Activated gamma-delta T cell treated with Interleukin-2 at 50 U/mL for 16 hours (primary cell): ENCODE measurements around the gene FYB2.
"Not testable (repeated sequence)": the region's sequence is repeated elsewhere in the genome, so short reads cannot be mapped to it uniquely, and the experiment has no call there.

ENCODE experiments used
- DNase-seq: peaks from one replicate; pipeline ENCODE4 v3.0.0-alpha.2; 2020

Gene FYB2

DNA sequence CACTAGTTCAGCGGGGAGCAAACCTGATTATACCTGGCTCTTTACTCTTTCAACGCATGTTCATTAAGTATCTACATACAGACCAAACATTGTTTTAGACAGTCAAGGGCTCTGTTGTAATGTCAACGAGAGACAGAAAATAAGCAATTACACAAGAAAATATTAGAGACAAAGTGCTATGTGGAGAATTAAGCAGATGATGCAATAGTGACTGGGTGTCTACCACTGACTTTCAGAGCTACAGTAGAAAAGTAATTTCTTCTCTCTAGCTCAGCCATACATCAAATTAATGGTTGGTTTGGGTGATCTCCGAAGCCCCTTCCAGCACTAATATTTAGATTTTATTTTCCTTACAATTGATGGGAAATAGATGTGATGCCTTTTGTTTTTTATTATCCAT is 23.3 kb downstream of the FYB2 start:
- no peak for DNase-seq

DNA sequence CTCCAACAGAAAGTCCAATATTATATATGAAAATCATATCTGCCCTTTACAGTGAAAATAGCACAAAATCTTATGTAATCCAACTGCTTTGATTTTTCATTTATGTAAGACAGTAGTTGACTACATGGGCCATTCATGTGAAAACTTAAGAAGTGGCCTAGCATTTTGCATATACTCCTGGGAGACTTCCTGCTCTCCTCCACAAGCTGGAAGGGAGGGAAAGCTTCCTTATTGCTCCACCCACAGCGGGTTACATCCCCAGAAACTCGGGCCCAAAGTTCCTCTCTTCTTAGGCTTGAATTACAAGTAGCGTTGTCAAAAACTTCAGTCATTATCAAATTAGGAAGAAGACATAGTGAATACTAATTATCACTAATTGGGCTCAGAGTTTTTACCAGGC is 29.2 kb downstream of the FYB2 start:
- no peak for DNase-seq

DNA sequence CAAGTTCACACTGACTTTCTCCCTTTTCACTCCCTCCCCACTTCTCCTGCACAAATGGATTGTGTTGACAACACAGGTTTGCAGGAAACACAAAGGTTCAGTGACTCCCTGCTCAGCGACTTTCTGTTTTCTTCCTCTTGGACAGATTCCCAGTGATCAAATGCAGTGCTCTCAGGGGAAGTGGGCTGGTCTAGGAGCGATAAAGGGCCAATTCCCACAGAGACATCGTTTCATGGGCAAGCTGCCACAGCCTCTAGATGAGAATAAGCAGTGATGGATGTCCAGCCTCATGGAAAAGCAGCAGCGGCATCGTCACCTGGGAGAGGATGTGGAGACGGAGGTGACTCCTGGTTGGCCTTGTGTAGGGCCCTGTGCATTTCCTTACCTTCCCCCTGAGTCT is 30.6 kb downstream of the FYB2 start:
- DNase-seq = no peak

DNA sequence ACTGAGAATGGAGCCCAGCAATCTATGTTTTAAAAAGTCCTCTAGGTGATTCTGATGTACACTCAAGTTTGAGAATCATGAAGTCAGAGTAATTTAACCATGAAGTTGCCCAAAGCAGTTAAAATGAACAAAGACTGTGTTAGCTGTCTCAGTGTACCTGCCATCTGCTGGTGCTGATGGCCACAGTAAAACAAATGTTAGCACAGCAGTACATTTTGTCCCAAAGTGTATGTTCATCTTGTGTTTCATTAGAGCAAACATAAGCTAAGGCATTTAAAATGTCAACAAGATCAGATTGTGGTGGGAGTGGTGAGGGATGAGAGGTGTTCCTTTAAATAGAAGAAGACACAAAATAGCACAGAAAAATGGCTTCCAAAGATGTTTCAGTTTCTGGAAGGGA is 31.1 kb downstream of the FYB2 start:
- no peak for DNase-seq

DNA sequence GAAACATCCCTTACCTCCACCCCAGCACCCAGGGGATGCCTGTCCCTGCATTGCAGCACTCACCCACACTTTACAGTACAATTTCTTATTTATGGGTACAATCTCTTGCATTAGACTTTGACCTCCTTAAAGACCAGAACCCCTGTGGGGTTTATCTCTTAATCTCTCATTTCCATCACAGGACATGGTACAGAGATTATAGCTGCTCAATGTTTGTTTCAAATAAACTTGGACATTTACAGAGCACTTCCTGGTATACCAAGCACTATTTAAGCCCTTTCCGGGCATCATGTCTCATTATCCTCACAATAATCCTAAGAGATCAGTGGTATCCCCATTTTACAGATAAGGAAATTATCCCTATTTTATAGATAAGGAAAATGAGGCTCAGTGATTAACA is 31.9 kb downstream of the FYB2 start:
- no peak for DNase-seq

DNA sequence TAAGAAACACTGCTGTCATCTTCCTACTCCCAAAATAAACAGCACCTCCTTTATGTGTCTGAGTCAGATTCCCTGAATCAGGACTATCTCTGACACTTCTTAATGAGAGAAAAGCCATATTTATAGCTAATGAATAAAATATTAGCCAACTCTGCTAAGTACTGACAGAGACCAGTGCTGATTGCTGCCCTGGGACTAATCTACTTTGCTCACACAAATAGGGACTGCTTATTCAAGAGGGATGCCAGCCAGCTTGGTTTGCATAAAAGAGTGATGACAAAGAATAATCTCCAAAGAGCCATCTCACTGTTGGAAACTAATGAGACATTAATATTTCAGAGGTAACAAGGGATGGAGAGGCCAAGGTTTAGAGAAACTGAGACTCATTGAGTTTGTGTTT is 36.4 kb downstream of the FYB2 start:
- no peak for DNase-seq

DNA sequence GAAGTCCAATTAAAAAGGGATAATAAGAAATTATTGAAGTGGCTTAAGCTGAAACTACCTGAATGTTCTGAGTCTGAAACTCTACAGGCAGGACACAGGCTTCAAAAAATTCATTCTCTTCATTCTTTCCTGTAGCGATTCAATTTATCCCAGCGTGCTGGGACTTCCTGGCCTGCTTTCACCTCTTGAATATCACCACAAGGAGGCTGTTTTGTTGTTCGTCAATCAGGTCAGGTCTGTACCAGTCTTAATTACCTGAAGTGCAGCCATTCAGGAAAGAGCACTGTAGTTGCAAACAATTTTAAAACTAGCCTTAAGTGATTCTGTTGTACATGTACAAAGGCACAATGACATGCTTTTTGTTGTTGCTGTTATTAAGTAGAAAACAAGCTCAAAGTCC is 38.4 kb downstream of the FYB2 start:
- DNase-seq = no peak

DNA sequence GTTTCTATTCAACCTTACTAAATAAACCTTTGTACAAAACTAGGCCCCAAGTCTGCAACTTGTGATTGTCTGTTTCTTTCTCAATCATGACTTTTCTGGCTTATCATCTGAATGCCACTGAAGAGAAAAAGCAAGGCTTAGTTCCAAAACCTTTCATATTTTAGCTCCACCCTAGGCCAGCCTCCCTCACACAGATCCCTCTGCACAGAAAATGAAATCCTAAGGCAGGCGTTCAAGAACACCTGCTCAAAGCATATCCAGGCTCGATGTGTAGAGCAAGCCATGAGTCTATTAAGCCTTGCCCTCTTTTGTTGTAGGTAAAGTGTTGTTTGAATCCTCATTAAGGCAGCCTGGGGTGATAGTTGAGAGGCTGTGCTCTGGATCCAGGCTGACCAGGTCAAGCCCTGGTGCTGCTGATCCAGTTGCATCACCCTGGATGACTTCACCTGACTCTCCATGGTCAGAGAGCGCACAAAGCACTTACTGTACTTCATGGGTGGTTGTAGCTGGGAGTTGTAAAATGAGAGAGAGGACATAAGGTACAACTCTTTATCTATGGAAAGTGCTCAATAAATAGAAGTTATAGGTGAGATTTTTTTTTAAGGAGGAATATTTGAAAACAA is 39.0 kb downstream of the FYB2 start:
- DNase-seq = no peak

DNA sequence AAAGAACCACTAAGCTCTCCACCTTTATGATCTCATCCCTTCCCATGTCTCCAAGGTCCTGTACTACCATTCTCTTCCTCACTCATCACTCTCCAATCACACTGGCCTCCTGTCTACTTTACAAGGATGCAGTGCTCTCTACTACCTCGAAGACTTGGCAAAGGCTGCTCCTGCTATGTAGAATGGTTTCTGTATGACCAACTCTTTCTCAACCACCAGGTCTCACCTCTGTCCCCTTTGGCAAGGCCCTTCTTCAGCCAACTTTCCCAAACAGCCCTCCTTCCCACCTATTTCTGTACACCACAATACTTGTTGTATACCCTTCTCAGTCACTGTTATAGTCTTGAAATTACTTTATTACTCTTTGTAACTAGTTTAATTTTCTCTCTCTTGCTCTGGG is 41.2 kb downstream of the FYB2 start:
- DNase-seq = no peak

DNA sequence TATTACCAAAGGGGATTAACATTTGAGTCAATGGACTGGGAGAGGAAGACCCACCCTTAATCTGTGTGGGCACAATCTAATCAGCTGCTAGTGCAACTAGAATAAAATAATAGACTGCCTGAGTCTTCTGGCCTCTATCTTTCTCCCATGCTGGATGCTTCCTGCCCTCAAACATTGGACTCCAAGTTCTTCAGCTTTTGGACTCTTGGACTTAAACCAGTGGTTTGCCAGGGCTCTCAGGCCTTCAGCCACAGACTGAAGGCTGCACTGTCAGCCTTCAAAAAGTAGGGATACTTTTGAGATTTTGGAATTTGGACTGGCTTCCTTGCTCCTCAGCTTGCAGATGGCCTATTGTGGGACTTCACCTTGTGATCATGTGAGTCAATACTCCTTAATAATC is 44.5 kb downstream of the FYB2 start:
- not testable (repeated sequence) for DNase-seq

DNA sequence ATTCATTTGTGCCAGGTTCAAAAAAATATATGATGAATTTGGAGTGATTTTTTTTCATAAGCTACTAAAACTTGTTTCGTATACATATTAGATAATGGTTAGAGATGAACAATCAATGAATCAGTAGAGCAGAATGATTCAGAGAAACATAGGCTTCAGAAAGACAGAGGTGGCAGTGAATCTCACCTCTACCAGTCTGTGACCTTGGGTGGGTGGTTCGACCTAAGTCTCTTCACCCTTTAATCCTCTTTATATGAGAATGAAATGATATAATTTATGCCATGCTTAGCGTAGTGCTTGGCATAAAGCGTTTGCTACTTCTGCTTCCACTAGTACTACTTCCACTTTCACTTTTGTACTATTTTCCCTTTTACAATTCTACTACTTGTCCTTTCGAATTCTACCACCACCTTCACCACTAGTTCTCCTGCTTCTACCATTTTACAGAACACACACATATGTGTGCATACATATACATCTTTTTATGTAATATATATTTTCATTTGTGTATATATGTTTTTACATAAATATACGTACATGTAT is 45.1 kb downstream of the FYB2 start:
- DNase-seq = no peak

DNA sequence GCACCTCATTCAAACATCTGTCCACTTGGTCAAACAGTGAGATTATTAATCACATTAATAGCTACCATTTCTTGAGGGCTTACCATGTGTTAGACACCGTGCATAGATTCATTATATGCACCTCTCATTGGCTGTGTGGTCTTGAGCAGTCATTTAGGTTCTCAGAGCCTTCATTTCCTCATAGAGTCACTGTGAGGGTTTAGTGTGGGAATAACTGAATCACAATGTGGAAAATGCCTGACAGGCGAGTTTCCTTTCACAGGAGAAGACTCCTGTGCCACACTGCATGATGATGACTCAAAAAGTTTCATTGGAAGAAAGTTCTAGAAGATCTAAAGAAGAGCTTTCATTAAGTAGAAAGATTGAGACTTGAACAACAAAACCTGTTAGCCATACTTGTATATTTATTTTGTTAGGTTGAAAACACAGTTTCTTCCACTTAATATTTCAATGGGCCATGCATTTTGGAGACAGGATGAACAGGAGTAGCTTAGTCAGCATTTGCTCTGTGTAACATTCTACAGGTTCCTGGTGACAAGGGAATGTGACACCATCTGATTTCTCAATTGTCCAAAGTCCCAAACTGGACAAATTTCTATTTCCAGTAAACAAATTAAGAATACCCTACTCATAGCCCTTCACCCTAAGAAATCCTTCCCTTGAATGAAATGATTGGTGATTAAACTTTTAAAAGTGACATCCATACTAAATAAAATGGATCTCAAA is 45.7 kb downstream of the FYB2 start:
- no peak for DNase-seq

DNA sequence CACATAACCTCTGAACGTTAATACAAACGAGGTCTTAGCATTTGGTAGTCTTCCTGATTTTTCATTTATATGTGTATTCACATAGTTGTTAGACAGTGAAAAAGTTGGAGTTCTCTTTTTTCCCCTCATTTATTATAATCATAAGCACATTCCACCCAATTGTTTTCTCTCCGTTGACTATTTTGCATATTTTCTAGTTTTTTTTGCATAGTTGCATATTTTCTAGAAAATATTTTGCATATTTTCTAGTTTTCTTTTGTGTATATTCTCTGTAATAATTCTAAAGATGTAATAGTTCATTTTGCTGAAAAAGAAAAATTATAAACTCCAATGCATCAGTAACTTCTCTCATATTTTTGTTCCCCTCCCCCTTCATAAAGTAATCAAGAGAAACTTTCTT is 47.5 kb downstream of the FYB2 start:
- DNase-seq = no peak

DNA sequence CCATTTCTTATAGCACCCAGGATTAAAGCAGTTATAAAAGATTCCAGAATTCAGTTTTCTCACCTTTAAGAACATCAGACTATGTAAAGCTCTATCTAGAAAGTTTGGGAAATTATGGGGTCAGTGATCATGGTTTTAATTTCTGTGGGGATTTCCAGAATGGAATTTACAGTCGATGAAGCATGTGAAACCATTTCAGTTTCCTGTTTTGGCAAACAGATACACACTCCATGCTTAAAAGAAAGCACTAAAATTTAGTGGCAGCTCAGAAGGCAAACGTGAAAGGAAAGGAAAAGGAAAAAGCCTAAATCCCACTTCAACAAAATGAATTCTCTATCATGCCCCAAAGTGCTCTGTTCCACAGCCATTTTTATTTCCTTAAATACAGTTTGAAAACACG is 60.4 kb downstream of the FYB2 start:
- no peak for DNase-seq

DNA sequence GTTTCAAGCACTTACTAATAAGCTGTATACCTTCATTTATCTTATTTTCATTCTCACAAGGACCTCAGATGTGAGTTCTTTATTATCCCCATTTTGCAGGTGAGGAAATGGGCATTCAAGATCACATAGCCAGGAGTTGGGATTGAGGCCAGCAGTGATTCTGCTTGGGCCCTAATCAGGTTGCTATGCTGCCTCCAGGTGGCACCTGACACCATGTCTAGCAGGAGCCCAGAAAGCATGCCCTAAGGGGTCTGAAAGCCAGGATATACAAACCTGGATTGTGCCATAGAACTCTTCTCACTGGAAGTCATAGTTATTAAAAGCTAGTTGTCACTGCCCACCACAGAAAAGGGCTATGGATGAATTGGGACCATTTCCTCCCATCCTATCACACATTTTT is 61.1 kb downstream of the FYB2 start:
- no peak for DNase-seq

DNA sequence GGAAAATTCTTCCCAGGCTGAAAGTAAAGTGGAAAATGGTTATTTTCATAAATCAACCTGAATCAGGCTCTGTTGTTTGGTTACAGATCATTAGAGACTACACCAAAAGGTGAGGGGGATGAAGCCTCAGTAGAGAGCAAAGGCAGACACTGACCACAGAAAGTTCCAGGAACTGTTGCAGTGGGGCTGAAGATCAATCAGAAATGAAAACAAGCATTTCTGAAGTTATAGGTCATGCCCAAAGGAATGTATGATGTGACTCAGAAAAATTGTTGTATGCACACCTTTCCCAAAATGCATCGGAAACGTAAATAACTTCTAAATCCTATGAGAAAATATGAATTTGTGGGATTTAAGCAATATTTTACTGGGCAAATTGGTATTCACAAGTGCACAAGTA is 63.3 kb downstream of the FYB2 start:
- DNase-seq = no peak

DNA sequence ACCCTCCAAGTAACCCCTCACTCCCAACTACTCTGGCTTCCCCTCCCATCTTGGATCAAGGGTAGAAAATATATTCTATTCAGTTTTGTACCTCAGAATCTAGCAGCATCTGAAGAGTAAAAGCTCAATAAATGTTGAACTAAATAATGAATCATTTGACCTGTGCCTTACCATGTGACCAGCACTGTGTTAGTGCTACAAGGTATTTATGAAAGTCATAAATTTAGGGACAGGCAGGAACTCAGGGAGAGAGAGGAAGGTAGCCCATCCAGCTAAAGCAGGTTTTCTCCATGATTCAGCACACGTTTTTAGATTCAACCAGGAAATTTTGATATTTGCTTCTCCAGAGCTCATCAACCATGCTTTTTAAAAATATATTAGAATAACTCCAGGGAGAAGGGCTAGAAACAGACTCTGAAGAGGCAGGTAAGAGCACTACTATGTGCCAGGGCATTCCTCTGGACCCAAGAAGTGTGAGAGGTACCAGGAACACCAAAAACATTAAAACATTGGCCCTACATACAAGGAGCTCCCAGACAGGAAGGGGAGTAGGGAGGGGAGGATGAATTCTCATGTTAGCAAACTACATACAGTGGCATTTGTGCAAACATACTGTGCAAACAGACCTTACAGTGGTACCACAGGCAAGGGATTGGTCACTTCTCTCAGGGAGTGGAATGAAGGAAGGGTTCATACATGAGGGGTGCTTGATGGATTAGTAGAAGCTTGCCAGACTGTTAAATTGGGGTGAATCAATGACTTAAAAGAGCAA is 64.3 kb downstream of the FYB2 start:
- no peak for DNase-seq

DNA sequence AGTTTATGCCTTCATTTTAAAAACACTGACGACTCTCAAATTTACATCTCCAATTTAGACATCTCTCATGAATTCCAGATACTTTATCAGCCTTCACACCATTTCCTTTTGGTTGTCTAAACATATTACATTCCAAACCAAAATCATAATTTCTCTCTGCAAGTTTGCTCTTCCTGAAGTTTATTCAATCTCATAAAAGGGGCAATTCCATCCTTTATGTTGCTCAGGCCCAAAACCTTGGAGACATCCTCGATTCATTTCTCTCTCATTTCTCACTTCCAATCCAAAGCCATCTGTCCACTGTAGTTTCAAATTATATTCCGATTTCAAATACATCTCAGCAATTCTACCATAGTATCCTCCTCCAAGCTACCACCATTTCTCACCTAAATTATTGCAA is 74.0 kb downstream of the FYB2 start:
- no peak for DNase-seq

DNA sequence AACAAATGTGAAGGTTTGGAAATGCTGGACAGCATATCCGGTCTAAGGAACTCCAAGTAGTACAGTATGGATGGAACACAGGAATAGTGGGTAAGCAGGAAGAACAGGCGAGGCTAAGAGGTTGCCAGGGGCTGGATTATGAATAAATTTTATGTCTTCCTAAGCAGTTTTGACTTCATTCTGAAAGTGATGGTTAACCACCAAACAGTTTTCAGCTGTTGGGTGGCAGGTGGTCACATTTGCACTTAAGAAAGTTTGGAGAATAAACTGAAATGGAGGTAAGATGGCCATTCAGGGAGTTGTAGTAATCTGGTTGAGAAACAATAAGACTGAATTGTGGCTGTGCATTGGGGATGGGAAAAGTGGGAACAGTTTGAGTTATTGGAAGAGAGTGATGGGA is 90.2 kb downstream of the FYB2 start:
- DNase-seq = no peak

DNA sequence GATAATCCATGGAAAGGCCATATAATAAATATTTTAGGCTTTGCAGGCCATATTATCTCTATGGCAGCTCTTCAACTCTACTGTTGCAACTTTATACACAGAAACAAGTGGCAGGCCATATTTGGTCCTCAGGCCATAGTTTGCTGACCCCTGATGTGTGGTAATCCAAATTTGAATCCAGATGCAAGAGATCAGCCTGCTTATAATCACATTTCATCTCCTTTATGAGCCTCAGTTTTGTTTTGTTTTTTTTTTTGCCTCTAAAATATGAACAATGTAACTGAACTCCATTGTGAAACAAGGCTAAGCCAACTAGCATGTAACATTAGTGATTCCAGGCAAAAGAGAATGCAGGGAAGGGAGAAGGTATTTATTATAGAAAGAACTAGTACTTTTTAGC is 92.5 kb downstream of the FYB2 start:
- no peak for DNase-seq

DNA sequence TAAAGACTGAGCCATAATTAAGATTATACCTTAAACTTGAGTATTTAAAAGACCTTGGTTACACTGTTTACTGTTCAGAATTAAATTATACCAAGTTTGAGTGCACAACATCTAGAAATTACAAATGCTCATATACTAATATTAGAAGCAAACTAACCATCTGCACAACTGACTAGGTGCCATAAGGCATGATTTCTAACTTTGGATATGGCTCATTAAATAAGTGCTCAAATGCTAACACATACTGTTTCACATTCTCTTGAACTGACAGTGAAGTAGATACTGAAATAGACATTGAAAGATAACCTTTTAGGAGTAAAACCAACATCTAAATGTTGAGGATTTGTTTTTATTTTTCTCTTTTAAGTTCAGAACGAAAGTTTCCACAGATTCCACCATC is 100.0 kb downstream of the FYB2 start:
- DNase-seq = no peak

DNA sequence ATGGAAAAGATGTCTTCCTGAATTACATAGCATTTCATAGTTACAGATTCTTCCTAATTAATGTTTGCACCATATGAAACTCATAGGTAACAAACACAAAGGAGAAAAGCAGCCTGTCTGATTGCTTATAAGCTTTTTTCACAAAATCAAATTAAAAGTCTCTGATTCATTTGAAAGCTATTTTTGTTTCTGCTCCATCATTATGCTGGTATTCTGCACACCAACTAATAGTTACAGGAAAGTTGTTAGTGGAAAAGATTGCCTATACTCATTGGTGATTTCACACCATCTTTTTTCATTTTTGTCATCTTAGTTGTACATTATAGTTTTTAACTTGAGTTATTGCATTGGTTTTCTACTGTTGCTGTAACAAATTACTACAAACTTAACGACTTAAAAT is 104.0 kb downstream of the FYB2 start:
- DNase-seq = no peak

DNA sequence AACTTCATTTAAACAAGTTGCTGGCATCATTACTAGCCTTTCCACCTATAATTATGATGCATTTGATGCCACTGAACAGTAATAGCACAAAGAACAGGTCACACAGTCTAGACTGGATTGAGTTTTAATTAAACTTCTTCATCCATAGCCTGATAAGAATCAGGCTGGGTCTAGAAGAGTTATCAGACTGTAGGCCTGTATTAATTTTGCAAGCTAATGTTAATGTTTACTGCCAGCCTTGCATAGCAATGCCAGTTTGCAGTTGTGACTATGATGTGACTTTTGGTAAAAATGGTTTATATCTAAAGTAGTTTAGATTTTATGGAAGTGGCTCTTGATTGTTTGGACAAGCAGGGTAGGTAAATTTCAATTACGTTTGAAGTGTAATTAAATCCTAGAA is 106.1 kb downstream of the FYB2 start:
- DNase-seq = no peak

DNA sequence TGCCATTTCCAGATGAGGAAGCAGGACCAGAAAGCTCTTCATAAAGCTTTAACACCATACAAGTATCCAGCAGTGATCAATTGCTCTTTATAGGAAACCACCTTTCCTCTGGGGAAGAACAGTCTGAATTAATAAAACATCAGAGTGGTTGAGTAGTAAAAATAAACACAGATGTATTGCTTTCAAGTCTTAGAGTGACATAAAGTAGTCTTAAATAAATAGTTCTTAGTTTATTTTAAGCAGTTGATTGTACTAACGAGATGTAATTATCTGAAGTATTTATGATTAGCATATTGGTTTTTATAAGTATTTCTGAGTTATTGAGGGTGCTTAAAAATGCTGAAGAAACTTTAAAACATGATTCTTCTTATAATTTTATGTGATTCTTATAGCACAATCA is 107.1 kb downstream of the FYB2 start:
- no peak for DNase-seq
